NCI-H1417 (cell line): Measurements from ENCODE around the gene OR6Y1.

Experiments used
- DNase-seq, 3 experiments: peaks; one replicate each; lab custom pipeline; 2025; lab: John Stamatoyannopoulos, UW

The OR6Y1 gene

GRCh38 chr1:158506369-158506987 lies 47.7 kb downstream of the OR6Y1 start:
- no peak for DNase-seq

GRCh38 chr1:158496374-158496773 lies 57.8 kb downstream of the OR6Y1 start:
- DNase-seq, result peak in 1 of 3 experiments; percentile 2

GRCh38 chr1:158494796-158495195 lies 59.4 kb downstream of the OR6Y1 start:
- no peak for DNase-seq
